Neural progenitor cell (in vitro differentiated cells): Measurements from ENCODE around the gene SS18L1. TPM values are rescaled to one million over a fixed set of nuclear protein-coding genes. Genes with fewer than 3 reads are reported as not detected.

ENCODE experiments used
- DNase-seq: peaks from one replicate; pipeline ENCODE4 v3.0.0-alpha.2; 2016; ENCODE audit warnings: low spot score
- H2AFZ ChIP-seq: fragments of 200-600 bp; sonication (generic); replicated peaks from 2 replicates; pipeline ENCODE4 v1.6.1; 2016; ENCODE audit warnings: antibody characterized with exemption
- H3F3A ChIP-seq: fragments of 200-600 bp; sonication (generic); 2 replicates; pipeline ENCODE4 v1.6.1; 2016; ENCODE audit warnings: antibody characterized with exemption, low read depth
- H3K27ac ChIP-seq: fragments of 200-600 bp; sonication (generic); 2 replicates; pipeline ENCODE4 v1.5.1; 2016; ENCODE audit warnings: mild to moderate bottlenecking
- H3K27me3 ChIP-seq: fragments of 200-600 bp; sonication (generic); 2 replicates; pipeline ENCODE4 v1.6.1; 2016; ENCODE audit warnings: mild to moderate bottlenecking, moderate library complexity
- H3K36me3 ChIP-seq: fragments of 200-600 bp; sonication (generic); 2 replicates; pipeline ENCODE4 v1.5.1; 2016
- H3K4me1 ChIP-seq: fragments of 200-600 bp; sonication (generic); 2 replicates; pipeline ENCODE4 v1.6.1; 2016; ENCODE audit warnings: mixed run types
- H3K4me2 ChIP-seq: fragments of 200-600 bp; sonication (generic); 2 replicates; pipeline ENCODE4 v1.6.1; 2016
- H3K4me3 ChIP-seq: fragments of 200-600 bp; sonication (generic); 2 replicates; pipeline ENCODE4 v1.5.1; 2016
- H3K79me2 ChIP-seq: fragments of 200-600 bp; sonication (generic); 2 replicates; pipeline ENCODE4 v1.6.1; 2016; ENCODE audit warnings: low read depth
- H3K9ac ChIP-seq: fragments of 200-600 bp; sonication (generic); 2 replicates; pipeline ENCODE4 v1.6.1; 2016
- H3K9me3 ChIP-seq: fragments of 200-600 bp; sonication (generic); 2 replicates; pipeline ENCODE4 v1.5.1; 2016; ENCODE audit warnings: low read depth
- H4K20me1 ChIP-seq: fragments of 200-600 bp; sonication (generic); 2 replicates; pipeline ENCODE4 v1.6.1; 2016; ENCODE audit warnings: low read depth
- H3K27ac Mint-ChIP-seq: 3 replicates; pipeline ENCODE4 v1.8.0; 2021; ENCODE audit warnings: mixed read lengths
- H3K27me3 Mint-ChIP-seq: 2 replicates; pipeline ENCODE4 v1.8.0; 2022; ENCODE audit warnings: low read depth, mild to moderate bottlenecking, inconsistent platforms, moderate library complexity, mixed read lengths; ENCODE audit not compliant: insufficient read depth
- H3K36me3 Mint-ChIP-seq: 3 replicates; pipeline ENCODE4 v1.8.0; 2021; ENCODE audit warnings: mixed read lengths
- H3K4me1 Mint-ChIP-seq: 3 replicates; pipeline ENCODE4 v1.8.0; 2021; ENCODE audit warnings: mixed read lengths
- H3K4me3 Mint-ChIP-seq: 3 replicates; pipeline ENCODE4 v1.8.0; 2021; ENCODE audit warnings: mild to moderate bottlenecking, moderate library complexity, mixed read lengths
- H3K9me3 Mint-ChIP-seq: 3 replicates; pipeline ENCODE4 v1.8.0; 2020; ENCODE audit warnings: mixed read lengths
- EZH2 ChIP-seq: fragments of 200-600 bp; sonication (generic); IDR thresholded peaks from 2 replicates; pipeline ENCODE4 v1.6.1; 2017; ENCODE audit warnings: antibody characterized with exemption, mild to moderate bottlenecking, moderate library complexity
- EZH2phosphoT487 ChIP-seq: fragments of 200-600 bp; sonication (generic); IDR thresholded peaks from 2 replicates; pipeline ENCODE4 v1.6.1; 2017; ENCODE audit warnings: antibody characterized with exemption
- total RNA-seq: library from RNA; depleted of rRNA; stranded (reverse); fragments of >200 nt; gene quantifications from 2 replicates; pipeline ENCODE4 v1.2.3, GENCODE V29; 2015; ENCODE audit warnings: low replicate concordance
- TF ChIP-seq, protein P1 (sequence below): fragments of 200-600 bp; sonication (generic); IDR thresholded peaks from 2 replicates; pipeline ENCODE4 v1.5.1; 2017; ENCODE audit warnings: antibody characterized with exemption, mild to moderate bottlenecking

SS18L1 gene
- total RNA-seq, 1 donor from 2014 or later: 25.5 TPM

DNA sequence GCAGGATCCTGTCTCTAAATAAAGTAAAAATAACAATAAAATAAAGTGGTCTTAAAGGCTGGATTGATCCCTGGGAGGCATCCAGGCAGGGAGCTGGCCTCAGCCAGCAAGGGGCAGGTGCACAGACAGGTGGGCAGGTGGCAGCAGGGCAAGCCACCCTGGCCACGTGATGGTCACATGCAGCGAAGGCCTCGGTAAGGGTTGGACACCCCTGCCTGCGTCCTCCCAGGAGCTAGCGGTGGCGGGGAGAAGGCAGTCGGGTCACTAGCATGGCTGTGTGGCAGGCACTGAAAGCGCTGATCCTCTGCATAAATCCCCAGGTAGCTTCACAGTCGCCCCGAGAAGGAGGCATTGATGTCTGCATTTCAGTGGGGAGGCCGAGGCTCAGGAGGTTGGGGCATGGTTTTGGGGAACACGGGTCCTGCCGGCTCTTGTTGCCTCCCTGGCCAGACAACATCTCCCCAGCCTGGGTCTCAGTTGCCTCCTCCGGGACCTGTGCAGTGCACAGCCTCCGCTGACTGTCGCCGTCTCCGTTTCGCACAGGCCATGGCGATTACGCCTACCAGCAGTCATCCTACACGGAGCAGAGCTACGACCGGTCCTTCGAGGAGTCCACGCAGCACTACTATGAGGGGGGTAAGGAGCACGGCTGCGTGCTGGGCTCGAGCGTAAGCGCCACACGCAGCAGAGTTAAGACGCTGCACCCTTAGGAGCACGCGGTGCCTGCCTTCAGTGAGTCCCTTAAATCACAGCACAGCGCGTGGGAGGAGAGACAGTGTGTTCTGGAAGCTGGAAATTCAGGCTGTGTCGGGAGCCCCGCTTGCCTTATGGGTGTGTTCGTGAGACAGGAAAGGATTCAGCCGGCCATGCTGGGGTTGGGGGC is 21.6 kb downstream of the SS18L1 start:
- Histone ChIP-seq H3K27ac (no peak overlapping the region), H3K27me3 (no peaks in the 10 kb centered on the region), H3F3A (no peaks in the 10 kb centered on the region), H3K9me3 (no peaks in the 10 kb centered on the region), H3K4me1 (no peaks in the 10 kb centered on the region), H2AFZ (no peak overlapping the region), H3K36me3 (no peaks in the 10 kb centered on the region), H3K4me3 (no peak overlapping the region), H3K9ac (no peak overlapping the region), H4K20me1 (no peaks in the 10 kb centered on the region), H3K79me2 (no peaks in the 10 kb centered on the region), H3K4me2 (no peak overlapping the region)
- DNase-seq: no peak
- H3K4me1 Mint-ChIP-seq: no peaks in the 10 kb centered on the region
- no peak overlapping the region for H3K27ac Mint-ChIP-seq
- TF ChIP-seq, protein P1, sequence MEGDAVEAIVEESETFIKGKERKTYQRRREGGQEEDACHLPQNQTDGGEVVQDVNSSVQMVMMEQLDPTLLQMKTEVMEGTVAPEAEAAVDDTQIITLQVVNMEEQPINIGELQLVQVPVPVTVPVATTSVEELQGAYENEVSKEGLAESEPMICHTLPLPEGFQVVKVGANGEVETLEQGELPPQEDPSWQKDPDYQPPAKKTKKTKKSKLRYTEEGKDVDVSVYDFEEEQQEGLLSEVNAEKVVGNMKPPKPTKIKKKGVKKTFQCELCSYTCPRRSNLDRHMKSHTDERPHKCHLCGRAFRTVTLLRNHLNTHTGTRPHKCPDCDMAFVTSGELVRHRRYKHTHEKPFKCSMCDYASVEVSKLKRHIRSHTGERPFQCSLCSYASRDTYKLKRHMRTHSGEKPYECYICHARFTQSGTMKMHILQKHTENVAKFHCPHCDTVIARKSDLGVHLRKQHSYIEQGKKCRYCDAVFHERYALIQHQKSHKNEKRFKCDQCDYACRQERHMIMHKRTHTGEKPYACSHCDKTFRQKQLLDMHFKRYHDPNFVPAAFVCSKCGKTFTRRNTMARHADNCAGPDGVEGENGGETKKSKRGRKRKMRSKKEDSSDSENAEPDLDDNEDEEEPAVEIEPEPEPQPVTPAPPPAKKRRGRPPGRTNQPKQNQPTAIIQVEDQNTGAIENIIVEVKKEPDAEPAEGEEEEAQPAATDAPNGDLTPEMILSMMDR: no peak
- no peak for TF ChIP-seq EZH2phosphoT487
- no peak for TF ChIP-seq EZH2
- peaks cover 4% of the 10 kb centered on the region for H3K27me3 Mint-ChIP-seq
- H3K36me3 Mint-ChIP-seq: peaks cover 8% of the 10 kb centered on the region
- no peaks in the 10 kb centered on the region for H3K9me3 Mint-ChIP-seq
- no peak overlapping the region for H3K4me3 Mint-ChIP-seq

GRCh38 chr20:62165762-62166399 is 22.3 kb downstream of the SS18L1 start:
- TF ChIP-seq EZH2phosphoT487: no peak
- TF ChIP-seq, protein P1: no peak
- no peak for TF ChIP-seq EZH2
- H3K9me3 Mint-ChIP-seq: no peaks in the 10 kb centered on the region
- no peaks in the 10 kb centered on the region for H3K4me1 Mint-ChIP-seq
- no peak for DNase-seq
- H3K27ac ChIP-seq: no peak overlapping the region
- no peak overlapping the region for H3K4me3 Mint-ChIP-seq
- H3K4me2 ChIP-seq: no peak overlapping the region
- no peaks in the 10 kb centered on the region for H4K20me1 ChIP-seq
- H3K27me3 Mint-ChIP-seq: peaks cover 5% of the 10 kb centered on the region
- H3K79me2 ChIP-seq: no peaks in the 10 kb centered on the region
- no peak overlapping the region for H3K27ac Mint-ChIP-seq
- H3K9me3 ChIP-seq: no peaks in the 10 kb centered on the region
- no peaks in the 10 kb centered on the region for H3K27me3 ChIP-seq
- H3K9ac ChIP-seq: no peak overlapping the region
- no peaks in the 10 kb centered on the region for H3K36me3 ChIP-seq
- no peak overlapping the region for H2AFZ ChIP-seq
- H3F3A ChIP-seq: no peaks in the 10 kb centered on the region
- peaks cover 8% of the 10 kb centered on the region for H3K36me3 Mint-ChIP-seq
- H3K4me1 ChIP-seq: no peaks in the 10 kb centered on the region
- no peak overlapping the region for H3K4me3 ChIP-seq

DNA sequence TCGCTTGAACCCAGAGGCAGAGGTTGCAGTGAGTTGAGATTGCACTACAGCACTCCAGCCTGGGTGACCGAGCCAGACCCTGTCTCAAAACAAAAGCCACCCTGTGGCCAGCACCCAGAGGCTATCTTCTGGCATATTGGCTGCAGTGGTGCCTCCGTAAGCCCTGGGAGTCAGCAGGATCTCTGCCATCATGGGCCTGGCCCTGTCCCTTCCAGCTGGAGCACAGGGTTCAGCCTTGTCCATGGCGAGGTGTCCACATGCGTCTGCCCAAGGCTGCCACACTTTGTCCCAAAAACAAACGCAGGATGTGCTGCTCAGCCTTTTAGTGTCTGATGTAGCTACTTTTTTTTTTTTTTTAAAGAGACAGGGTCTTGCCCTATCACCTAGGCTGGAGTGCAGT is 23.9 kb downstream of the SS18L1 start:
- no peak overlapping the region for H3K27ac ChIP-seq
- H3K4me1 Mint-ChIP-seq: no peaks in the 10 kb centered on the region
- no peak overlapping the region for H2AFZ ChIP-seq
- no peaks in the 10 kb centered on the region for H3F3A ChIP-seq
- H3K9me3 ChIP-seq: no peaks in the 10 kb centered on the region
- no peaks in the 10 kb centered on the region for H3K4me1 ChIP-seq
- H4K20me1 ChIP-seq: no peaks in the 10 kb centered on the region
- H3K4me3 Mint-ChIP-seq: no peak overlapping the region
- no peaks in the 10 kb centered on the region for H3K36me3 ChIP-seq
- no peaks in the 10 kb centered on the region for H3K79me2 ChIP-seq
- no peak overlapping the region for H3K27ac Mint-ChIP-seq
- H3K4me3 ChIP-seq: no peak overlapping the region
- no peaks in the 10 kb centered on the region for H3K9me3 Mint-ChIP-seq
- H3K4me2 ChIP-seq: no peak overlapping the region
- no peak for DNase-seq
- TF ChIP-seq EZH2 (no peak), EZH2phosphoT487 (no peak)
- TF ChIP-seq, protein P1: no peak
- H3K27me3 ChIP-seq: no peaks in the 10 kb centered on the region
- peaks cover 5% of the 10 kb centered on the region for H3K27me3 Mint-ChIP-seq
- H3K36me3 Mint-ChIP-seq: peaks cover 8% of the 10 kb centered on the region
- H3K9ac ChIP-seq: no peak overlapping the region
